HG03565 (cell line): ENCODE measurements around the gene STRIT1.
"Not testable (repeated sequence)": the region's sequence is repeated elsewhere in the genome, so short reads cannot be mapped to it uniquely, and the experiment has no call there.

Source experiments
- ATAC-seq: cut with Tn5 transposase; IDR thresholded peaks from one replicate; pipeline ENCODE4 v1.9.1; 2021; ENCODE audit warnings: mild to moderate bottlenecking, moderate library complexity; ENCODE audit not compliant: unreplicated experiment

STRIT1 gene

DNA sequence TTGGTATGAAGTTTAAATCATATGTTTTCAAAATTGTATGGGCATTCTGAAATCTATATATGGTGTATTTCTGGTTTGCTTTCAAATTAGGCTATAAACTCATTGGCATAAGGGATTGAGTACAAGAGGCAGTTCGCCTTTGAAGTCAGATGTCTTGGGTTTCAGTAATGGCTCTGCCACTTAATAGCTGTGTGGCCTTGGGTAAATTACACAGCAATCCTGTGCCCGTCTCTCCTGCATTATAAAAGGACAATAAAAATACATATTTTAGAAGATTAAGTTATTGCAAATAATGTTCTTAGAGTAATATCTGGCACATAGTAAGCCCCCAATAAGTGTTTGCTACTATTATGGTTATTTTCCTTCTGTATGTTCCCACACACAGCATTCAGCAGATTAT, 20.4 kb upstream of the STRIT1 start:
- no peak for ATAC-seq

DNA sequence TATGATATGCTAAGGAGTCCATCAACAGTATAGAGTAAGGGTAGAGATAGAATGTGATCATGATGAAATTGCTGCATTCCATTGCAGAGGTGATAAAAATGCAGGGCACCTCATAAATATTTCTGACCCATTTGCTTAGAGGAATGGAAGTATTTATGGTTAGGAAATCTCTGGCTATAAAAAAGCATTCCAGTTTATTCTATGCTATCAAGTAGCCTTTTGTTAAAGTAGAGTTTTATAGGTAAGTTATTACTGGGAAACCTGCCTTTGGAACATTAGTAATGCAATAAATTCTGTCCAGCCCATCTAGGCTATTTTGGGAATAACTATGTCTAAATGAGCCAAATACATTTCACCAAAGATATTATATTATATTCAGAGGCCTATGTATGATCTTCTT, 19.8 kb upstream of the STRIT1 start:
- ATAC-seq, result no peak

DNA sequence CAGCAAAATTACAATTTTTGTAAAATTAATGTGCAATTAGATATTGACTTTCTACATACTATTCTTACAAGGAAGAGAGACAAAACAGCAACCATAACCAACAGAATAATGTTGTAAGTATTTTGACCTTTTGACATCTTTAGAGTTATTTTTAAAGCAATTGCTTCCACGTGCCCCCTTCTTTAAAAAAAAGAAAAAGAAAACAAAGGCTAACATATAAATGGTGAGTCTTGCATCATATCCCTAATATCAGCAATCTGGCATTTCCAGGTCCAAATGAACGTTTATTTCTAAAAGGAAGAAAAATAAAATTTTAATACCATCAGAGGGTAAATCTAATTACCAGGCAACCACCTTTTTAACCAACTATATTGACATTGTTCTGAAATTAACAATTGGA, 19.3 kb upstream of the STRIT1 start:
- no peak for ATAC-seq

DNA sequence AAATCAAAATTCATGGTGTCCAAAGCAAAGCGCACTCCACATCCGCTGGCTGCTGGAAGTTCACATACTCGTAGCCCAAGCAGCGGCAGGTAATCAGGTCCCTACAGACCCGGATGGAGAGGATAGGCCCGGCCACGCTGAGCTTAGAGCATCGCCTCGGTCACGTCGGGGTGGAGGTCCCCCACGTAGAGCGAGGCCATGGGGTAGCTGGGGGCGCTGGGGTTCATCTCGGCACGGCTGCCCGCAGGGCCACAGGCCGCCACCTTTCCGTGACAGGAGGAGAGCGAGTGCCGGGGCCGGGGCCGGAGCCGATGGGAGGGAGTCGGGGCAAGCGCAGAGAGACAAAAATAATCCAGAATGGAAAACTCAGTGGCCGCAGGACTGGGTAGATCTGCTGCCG, 16.1 kb upstream of the STRIT1 start:
- no peak for ATAC-seq

DNA sequence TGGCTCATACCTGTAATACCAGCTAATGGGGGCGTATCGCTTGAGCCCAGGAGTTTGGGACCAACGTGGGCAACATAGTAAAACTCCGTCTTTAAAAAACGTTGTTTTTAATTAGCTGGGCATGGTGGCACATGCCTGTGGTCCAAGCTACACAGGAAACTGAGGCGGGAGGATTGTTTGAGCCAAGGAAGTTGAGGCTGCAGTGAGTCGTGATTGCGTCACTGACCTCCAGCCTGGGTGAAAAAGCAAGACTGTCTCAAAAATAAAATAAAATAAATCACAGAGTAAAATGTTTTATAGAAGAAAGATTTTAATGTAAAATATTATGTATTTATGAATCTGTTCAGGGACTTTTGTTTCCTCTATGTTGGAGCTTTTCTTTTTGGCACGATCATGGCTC, 15.3 kb upstream of the STRIT1 start:
- ATAC-seq, result no peak

DNA sequence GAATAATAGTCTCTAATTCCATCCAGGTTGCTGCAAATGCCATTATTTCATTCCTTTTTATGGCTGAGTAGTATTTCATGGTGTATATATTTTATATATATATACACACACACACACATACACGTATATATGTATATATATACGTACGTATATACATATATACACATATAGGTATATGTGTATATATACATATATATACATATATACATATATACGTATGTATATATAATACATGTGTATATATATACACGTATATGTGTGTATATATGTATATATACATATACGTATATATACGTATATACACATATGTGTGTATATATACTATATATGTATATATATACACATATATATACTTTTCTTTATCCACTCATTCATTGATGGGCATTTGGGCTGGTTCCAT, 13.7 kb upstream of the STRIT1 start:
- ATAC-seq, result no peak

DNA sequence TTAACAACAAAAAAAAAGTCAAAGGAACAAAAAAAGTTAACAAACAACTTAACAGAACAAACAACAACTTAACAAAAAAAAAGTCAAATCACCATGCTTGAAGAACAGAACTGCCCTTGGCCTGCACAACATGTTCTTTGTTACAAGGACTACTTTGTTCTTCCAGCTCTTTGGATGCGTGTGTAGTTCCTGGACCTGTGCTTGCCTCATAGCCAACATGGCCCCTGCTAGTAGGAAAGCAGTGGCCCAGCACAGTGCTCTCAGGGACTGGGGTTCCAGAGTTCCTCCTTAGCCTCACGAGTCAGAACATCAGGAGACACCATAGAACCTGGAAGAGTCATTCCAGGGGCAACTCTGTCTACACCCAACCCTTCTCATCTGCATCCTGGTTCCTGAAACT, 10.9 kb upstream of the STRIT1 start:
- no peak for ATAC-seq

DNA sequence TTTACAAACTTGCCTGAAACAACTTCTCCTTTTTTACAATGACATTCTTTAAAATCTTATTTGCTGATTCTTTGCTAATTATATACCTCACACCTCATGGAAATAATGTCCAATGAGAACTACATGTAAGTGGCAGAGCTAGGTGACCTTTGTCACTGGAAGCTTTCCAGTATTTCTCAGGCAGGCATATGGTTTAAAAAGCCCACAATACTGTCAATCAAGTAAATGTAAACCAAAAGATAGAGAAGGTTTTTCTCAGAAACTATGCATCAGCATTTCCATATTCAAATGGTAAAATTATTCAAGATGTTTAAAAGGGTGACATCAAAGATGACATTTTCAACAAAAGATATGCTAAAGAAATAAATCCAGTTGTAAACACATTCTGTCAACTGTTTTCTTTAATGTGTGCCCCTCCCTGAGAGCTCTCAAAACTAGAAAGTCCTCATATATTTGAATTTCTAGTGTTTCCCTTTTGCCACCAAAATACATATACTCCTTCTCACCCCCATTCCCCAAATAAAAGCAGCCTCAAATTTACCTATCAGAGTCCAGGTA, 10.1 kb upstream of the STRIT1 start:
- ATAC-seq, result no peak

DNA sequence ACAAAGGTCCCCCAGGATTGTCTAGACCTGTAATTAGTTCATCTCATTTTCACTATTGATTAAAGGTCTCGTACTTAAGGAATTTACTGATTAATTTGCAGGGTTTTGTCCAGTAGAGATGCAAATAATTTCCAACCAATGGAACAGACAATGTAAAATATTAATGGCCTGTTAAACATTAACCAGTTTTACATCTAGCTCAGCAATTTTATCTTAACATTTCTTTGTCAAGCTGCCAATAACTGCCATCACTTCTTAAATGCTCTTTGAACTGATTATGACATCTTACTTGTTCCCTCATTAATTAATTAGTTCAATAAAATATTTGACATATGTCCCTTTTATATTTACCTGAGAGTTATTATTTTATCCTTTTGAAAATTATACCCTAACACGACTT, 9.4 kb upstream of the STRIT1 start:
- ATAC-seq, result no peak

DNA sequence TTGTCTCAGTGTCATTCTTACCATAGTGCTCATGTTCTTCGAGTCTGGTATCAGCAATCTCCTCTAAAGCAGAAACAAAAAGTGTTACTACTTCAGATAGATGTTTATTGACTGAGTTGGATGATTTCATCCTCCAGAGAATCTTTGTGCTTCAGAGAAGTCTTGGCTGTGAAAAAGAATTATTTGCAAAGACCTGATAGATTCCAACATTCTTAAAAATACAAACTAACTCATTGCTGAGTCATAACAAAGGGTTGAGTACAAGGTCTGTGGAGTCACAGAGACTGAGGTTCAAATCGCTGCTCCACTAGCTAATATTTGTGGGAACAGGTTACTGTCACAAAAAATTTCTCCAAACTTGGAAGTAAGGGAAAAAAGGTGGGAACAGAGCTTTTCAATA, 9.0 kb upstream of the STRIT1 start:
- ATAC-seq, result no peak

DNA sequence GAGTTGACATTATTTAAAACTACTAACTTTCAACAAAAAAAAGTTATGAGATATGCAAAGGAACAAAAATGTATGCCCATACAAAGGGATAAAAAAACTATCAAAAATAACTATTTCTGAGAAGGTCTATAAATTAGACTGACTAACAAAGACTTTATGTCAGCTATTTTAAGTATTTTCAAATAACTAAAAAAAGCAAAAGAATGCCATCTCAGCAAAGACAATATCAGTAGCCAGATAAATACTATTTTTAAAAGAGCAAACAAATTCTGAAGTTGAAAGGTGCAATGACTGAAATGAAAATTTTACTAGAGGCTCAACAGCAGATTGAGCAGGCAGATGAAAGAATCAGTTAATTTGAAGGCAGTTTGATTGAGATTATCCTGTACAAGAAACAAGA, 3.6 kb upstream of the STRIT1 start:
- no peak for ATAC-seq

DNA sequence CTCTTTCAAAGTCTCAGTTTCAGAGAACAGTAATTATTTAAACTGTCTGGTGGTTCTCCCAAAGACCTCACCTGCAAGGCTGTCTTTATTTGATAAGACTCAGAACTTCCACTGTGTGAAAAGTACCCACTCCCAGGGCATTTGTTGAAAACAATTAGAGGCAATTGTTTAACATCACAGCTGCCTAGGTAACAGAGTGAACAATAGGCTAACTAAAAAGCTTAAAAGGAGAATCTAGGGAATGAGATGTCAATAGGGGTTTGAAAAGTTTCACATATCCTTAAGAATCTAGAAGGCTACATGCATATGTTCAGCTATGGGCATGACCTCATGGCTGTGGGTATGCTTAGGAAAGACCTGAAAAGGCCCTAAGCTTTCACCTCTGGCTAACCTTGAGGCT, 2.9 kb upstream of the STRIT1 start:
- ATAC-seq, result no peak

DNA sequence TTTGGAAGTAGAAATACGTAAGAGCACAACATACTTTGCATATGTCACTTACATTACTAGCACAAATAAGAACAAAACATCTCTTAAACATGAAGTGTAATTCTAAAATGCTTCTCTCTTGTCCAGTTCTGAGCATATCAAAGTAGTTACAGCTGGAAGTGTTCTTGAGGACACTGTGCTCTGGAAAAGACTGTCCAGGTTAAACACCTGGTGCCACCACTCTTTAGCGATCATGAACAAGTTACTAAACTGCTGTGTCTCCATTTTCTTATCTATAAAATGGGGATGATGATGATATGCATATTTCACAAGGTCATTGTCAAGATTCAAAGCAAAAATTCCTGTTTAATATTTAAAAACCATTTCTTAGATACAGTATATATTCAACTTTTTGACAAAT, 790 bp downstream of the STRIT1 start:
- ATAC-seq, result no peak

DNA sequence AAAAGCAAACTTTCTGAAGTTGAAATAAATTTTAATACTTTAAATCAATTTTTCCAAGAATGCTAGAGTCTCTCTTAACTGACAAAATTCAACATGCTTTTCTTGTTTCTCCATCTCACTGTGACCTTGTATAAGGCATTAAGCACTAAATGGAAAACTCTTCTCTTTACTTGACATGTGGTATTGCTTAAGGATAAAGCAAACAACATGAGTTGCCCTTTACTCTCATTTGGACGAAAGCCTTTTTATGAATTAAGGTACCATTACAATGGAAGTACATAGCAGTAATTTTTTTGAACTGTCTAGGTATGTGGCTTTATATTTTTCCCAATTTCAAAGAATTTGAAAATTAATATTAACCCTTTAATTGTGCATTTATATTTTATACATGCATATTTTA, 1.4 kb downstream of the STRIT1 start:
- no peak for ATAC-seq

DNA sequence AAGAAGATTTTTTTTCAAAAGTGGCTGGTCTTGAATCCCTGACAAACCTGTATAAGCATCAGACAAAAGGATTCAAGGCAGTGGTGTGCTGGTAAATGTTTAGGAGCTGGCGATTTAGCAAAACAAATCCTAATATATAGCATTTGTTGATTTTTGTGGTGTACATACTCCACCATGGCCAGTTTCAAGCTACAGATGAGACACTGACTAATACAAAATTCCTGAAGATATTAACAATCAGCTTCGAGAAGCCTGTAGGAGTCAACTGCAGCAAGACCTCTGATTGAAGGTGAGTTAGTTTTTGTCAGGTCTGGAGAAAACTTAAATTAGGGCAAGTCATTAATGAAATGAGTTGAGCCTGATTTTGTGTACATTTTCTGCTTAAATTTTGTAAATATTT, 6.7 kb downstream of the STRIT1 start:
- ATAC-seq, result no peak

DNA sequence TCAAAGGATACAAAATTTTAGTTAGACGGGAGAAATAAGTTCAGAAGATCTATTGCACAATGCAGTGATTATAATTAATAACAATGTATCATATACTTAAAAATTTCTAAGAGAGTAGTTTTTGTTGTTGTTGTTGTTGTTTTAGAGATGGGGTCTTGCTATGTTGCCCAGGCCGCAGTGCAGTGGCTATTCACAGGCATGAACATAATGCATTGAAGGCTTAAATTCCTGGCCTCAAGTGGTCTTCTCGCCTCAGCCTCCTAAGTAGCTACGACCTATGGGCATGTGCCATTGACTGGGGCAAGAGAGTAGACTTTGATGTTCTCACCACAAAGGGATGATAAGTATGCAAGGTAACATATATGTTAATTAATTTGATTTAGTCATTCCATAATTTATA, 7.5 kb downstream of the STRIT1 start:
- ATAC-seq, result no peak

DNA sequence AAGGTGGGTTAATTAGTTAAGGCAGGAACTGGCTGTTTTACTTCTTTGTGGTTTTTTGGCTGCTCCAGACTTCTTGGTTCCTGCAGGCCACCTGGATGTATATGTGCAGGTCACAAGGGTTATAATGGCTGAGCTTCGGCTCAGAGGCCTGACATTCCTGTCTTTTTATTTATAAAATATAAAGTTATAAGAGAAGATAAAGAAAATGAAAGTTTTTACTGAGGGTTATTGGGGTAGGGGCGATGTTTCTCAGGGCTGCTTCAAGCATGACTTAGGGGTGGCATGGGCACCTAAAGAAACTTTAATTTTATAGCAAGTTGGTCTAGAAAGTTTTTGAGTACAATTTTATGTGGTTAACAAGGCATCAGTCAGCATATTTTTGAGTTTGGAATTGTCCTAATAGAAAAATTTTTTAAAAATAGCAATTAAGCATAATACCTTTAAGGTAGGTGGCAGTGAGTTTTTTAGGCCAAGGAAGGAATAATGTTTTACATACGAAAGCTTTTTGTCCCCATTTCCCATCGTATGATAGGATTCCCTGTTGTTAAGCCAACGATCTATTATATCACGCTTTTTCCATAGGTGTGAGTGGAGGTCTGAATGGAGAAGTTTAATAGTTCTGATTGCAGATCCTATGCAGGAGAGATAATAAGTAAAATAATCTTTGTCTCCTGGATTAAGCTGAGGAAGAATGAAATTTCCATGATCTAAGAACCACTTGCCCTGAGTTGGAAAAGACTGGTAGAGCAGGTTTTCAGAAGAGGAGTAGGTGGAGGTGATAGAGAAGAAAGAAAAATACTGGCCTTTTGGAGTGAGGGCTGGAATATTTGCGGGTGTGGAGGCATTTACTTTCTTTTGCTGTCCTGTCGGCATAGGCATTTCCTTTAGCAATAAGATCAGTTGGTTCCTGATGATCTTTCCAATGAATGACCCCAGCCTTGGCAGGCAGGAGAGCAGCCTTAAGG, 10.1 kb downstream of the STRIT1 start:
- ATAC-seq, result no peak

DNA sequence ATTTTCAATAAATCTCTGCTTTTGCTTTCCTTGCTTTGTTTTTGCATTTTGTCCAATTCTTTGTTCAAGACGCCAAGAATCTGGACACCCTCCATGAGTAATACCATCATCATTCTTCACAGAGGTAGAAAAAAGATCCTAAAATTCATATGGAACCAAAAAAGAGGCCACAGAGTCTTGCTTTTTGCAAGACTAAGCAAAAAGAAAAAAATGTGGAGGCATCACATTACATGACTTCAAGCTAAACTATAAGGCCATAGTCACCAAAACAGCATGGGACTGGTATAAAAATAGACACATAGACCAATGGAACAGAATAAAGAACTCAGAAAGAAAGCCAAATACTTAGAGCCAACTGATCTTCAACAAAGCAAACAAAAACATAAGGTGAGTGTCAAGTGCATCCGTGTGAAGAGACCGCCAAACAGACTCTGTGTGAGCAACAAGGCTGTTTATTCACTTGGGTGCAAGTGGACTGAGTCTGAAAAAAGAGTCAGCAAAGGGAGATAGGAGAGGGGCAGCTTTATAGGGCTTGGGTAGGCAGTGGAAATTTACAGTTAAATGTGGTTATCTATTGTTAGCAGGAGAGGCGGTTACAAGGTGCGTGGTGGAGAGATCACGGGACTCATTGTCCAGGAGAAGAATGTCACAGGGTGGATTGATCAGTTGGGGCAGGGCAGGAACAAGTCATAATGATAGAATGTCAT, 10.9 kb downstream of the STRIT1 start:
- ATAC-seq, result no peak

DNA sequence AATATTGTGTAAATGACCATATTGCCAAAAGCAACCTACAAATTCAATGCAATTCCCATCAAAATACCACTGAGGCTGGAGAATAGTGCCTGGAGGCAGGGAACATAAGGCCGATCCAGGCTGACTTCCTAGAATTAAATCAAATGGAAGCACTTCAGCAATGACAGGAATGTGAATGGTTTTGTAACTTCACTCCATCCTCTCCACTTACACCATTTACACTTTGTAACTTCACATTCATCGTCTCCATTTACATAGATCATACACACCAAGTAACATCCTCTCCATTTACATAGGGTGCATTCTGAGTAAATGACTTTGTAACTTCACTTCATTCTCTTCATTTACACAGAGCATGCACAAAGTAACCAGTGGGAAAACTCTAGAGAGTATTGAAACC, 11.6 kb downstream of the STRIT1 start:
- ATAC-seq, result no peak

DNA sequence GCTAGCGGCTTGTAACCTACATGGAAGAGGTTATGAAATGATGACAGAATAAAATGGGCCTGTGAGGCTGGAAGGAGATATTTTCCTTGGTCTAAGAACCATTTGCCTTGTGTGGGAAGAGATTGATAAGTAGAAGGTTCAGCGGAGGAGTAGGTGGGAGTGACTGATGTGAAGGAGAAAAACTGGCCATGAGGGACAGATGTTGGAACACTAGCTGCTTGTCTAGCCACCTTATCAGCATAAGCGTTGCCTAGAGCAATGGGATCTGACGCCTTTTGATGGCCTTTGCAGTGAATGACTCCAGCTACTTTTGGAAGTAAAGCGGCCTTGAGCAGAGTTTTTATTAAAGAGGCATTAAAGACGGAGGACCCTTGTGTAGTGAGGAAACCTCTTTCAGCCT, 17.4 kb downstream of the STRIT1 start:
- not testable (repeated sequence) for ATAC-seq

DNA sequence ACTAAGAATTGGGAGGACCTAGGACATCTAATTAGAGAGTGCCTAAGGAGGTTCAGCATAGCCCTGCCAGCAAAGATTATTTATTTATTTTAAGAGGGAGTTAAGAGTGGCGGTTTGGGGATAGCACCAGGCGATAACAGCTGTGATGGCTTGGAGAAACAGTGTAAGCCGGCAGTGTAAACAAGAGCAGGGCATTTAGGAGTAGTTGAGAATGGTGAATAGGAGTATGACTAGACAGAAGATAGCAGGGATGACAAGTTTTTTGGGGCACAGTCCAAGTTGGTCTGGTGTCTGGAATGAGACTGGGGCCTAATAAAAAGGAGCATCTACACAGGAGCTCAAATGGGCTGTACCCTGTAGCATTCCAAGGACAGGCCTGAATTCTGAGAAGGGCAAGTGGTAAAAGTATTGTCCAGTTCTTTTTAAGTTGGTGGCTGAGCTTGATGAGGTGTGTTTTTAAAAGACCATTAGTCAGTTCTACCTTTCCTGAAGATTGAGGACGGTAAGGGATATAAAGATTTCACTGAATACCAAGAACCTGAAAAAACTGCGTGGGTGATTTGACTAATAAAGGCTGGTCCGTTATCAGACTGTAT, 18.2 kb downstream of the STRIT1 start:
- ATAC-seq, result not testable (repeated sequence)

DNA sequence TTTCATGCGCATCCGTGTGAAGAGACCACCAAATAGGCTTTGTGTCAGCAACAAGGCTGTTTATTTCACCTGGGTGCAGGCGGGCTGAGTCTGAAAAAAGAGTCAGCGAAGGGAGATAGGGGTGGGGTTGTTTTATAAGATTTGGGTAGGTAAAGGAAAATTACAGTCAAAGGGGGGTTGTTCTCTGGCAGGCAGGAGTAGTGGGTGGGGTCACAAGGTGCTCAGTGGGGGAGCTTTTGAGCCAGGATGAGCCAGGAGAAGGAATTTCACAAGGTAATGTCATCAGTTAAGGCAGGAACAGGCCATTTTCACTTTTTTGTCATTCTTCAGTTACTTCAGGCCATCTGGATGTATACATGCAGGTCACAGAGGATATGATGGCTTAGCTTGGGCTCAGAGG, 19.0 kb downstream of the STRIT1 start:
- ATAC-seq, result not testable (repeated sequence)
